SHP77 (cell line): Measurements from ENCODE around the gene DDR1.
A peak's percentile ranks its signal among the peaks of the same experiment; 100 is the strongest.

Experiments used
- DNase-seq, 2 experiments: peaks; one replicate each; lab custom pipeline; 2025; lab: John Stamatoyannopoulos, UW

Gene DDR1

DNA sequence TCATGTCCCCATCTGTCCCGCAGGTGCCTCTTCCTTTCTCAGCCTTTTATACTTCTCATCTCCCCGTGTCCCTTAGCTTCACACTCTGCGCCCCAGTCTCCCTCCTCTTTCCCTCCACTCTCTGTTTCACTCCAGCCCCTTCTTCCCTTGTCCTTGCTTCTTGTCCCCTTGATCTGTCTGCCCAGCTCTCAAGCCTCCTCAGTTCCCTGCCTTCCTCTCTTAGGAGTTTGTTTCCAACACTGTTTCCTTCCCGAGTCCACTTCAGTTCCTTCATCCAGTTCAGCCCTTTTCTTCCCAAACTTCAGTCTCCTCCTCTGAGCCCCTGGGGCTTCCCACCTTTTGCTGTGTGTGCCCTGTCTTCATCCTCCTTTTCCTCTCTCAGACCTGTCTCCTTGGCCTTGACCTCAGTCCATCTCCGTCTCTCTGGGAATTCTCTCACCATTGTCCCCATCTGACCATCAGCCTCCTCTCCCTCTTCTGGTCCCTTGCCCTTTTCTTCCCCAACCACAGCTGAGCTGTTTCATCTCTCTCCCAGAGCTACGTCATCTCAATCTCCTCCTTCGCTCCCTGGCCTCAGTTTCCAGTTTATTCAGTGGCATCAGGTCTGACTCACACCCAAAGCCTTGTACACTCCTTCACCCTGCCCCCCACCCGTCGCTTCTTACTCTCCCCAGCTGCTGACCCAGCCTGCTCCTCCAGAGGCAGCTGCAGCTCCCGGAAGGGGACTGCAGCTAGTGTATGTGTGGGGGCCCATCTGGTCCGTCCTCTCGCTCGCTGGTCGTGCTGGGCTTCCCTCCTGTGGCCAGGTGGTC, 2.7 kb upstream of the DDR1 start:
- DNase-seq, result peak; percentile 43 to 62

- DNase-seq, result peak; percentile 26 to 47
Measured at GRCh38 chr6:30882204-30882758, 2.0 kb upstream of the DDR1 start.

GRCh38 chr6:30882759-30883684, 1.3 kb upstream of the DDR1 start:
- DNase-seq, result peak; percentile 47 to 57

DNA sequence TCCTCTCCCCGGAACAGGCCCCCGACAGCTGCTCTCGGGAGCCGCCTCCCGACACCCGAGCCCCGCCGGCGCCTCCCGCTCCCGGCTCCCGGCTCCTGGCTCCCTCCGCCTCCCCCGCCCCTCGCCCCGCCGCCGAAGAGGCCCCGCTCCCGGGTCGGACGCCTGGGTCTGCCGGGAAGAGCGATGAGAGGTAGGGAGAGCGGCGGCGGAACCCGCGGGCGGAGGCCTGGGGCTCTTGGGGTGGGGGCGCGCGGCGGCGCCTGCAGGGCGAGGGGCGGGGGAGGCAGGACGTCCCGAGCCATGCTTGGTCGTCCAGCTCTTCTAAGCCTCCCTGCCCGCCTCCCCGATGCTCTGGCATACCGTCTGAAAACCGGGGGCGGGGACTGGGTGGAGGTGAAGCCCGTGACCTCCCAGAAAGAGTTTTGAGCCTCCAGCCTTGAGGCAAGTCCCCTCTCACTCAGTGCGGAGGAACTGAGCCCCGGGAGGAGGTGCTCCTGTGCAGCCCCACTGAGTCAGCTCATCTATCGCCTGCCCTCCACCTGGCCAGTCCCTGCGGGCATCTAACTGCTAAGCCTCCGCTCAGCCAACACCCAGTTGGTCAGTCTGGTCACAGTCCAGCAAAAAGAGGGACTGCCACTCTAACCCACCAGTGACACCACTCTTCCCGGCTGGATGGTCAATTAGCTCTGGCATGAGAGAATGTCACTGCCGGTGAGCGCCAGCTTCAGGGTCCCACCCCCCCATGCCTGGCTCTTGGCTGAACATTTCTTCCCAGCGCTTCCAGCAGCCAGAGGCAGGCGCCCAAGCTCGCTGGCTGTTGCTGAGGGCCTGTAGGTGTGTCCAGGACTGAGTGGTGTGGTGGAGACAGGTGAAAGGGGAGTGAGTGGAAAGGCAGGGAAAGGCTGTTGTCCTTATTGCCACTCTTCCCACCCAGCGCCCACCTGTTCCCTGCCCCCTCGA, 482 bp downstream of the DDR1 start:
- DNase-seq, result peak in 1 of 2 experiments; percentile 8

DNA sequence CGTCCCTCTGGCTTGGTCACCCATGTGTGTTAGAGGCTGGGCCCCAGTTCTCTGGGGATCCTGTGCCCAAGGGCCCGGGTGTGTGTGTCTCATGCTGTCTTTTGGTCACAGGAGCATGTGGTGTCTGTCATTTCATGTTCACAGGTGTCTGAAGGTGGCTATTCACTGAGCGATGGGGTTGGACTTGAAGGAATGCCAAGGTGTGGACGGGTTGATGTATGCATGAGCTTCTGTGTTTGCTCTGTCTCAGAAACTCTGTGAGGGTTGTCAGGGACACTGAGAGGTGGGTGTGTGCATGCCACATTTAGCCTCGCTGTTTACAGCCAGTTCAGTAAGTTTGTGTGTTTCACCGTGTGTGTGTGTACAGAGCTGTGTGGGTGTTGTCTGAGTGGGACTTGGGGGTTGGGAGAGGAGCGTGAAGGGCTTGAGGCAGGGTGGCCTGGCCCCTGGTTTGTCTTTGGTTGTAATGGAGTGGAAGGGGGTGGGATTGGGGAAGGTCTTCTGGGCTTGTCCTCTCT, 1.2 kb downstream of the DDR1 start:
- peak in 1 of 2 experiments; percentile 2 for DNase-seq

- DNase-seq, result peak; percentile 44 to 61
Measured at GRCh38 chr6:30885999-30886896, 1.9 kb downstream of the DDR1 start.

- DNase-seq, result no peak
Measured at GRCh38 chr6:30886897-30887255, 2.6 kb downstream of the DDR1 start.

DNA sequence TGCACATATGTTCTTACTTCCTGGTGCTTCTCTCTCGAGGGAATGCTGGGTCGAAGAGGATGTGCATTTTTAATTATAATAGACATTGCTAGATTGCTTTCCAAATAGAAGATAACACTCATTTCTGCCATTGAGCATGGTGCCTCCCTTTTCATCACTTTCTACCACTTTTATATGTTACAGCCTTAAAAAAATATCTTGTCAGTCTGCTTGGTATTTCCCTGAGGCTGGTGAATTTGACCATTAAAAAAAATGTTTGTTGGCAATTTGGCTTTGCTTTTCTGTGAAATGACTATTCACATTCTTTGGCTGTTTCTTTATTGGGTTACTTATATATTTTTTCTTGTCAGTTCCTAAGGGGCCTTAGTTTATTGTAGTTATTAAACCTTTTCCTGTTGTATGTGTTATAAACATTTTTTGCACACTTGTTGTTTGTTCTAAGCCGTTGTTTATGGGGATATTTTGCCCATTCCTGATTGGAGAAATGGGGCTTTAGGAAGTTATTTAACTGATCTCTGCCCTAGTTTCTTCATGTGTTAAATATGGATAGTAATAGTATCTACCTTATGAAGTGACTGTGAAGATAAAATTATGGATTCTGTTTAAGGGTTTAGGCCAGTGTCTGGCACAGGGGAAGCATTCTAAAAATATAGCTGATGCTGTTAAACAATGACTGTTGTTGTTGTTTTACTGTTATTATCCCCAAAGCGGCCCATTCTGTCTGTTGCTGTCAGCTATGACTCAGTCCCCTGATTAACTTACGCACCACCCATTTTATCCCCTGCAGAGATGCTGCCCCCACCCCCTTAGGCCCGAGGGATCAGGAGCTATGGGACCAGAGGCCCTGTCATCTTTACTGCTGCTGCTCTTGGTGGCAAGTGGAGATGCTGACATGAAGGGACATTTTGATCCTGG, 3.8 kb downstream of the DDR1 start:
- DNase-seq, result no peak

- no peak for DNase-seq
Measured at GRCh38 chr6:30888816-30889495, 4.6 kb downstream of the DDR1 start.

DNA sequence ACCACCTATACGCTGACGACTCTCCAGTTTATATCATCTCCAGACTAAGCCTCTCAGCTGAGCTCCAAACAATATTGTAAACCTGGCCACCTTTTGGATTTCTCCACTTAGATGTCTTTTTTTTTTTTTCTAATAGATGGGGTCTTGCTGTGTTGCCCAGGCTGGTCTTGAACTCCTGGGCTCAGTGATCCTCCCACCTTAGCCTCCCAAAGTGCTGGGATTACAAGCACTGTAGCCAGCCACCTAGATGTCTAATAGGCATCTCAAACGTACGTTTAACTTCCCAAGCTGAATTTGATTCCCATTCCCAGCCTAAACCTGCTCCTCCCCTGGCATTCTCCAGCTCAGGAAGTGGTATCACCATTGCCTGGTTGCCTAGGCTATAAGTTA, 5.2 kb downstream of the DDR1 start:
- DNase-seq, result no peak

- peak in 1 of 2 experiments; percentile 6 for DNase-seq
Measured at GRCh38 chr6:30889921-30890645, 5.8 kb downstream of the DDR1 start.

DNA sequence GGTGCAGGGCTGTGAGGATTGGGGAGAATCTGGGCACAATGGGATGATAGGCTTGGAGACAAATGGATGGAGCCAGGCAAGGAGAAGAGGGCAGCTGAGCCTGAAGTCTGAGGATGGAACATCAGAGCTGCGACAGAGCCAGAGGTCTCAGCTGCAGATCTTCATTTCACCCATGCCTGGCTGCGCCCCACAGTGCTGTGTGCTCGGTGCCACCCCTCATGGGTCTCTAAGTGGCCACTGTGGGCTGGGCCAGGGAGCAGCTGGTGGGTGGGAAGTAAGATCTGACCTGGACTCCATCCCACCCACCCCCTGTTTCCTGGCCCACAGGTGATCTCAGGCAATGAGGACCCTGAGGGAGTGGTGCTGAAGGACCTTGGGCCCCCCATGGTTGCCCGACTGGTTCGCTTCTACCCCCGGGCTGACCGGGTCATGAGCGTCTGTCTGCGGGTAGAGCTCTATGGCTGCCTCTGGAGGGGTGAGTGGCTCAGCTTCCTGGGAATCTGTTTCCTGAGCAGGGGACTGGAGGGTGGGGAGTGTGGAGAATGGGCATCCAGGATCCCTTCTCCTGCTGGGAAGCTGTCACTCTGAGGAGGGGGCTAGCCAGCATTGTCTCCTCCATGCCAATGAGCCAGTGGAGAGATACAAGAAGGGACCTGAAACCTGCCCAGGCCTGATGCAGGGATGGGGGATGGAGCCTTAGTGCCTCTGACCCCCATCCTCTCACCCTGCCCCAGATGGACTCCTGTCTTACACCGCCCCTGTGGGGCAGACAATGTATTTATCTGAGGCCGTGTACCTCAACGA, 6.5 kb downstream of the DDR1 start:
- no peak for DNase-seq

GRCh38 chr6:30891450-30891723, 7.1 kb downstream of the DDR1 start:
- no peak for DNase-seq

DNA sequence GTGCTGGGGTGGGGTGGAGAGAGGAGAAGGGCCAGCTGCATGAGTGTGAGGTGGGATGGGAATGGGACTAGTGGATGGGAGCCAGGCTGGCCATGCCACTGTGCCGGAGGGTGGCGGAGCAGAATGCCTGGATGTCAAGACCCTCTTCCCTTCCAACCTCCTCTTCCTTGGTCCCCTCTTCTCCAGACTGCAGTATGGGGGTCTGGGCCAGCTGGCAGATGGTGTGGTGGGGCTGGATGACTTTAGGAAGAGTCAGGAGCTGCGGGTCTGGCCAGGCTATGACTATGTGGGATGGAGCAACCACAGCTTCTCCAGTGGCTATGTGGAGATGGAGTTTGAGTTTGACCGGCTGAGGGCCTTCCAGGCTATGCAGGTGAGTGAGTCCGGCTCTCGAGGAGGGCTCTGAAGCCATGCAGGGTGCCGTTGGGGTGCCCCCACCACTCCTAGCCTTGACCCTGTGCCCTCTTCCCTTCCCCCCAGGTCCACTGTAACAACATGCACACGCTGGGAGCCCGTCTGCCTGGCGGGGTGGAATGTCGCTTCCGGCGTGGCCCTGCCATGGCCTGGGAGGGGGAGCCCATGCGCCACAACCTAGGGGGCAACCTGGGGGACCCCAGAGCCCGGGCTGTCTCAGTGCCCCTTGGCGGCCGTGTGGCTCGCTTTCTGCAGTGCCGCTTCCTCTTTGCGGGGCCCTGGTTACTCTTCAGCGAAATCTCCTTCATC, 7.7 kb downstream of the DDR1 start:
- no peak for DNase-seq

DNA sequence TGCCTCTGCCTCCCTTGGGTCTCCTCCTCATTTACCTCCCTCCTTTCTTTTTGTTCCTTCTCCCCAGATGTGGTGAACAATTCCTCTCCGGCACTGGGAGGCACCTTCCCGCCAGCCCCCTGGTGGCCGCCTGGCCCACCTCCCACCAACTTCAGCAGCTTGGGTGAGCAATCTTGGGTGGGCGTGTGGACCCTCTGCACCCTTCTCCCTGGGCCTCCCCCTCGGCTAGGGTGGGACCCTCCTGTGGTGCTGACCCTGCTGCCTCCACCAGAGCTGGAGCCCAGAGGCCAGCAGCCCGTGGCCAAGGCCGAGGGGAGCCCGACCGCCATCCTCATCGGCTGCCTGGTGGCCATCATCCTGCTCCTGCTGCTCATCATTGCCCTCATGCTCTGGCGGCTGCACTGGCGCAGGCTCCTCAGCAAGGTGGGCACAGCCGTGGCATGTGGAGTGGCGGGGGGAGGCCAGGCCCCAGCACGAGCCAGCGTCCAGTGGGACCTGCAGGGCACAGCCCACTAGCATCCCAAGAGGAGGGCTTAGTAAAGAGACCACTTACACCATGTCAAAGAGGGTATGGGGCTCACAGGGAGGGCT, 8.8 kb downstream of the DDR1 start:
- no peak for DNase-seq

- no peak for DNase-seq
Measured at GRCh38 chr6:30893666-30894065, 9.3 kb downstream of the DDR1 start.
